H1 (cell line): ENCODE data around the gene FOXF2. TPM values are rescaled to one million over a fixed set of nuclear protein-coding genes. Genes with fewer than 3 reads are reported as not detected.

ENCODE experiments used
- CTCF ChIA-PET: fragments of 300-600 bp; sonication (Branson Sonifier 250); formaldehyde crosslinking; loops from one replicate; lab custom pipeline; 2021; ENCODE audit not compliant: partially characterized antibody; lab: Charles Lee
- POLR2A ChIA-PET: fragments of 300-600 bp; sonication (Branson Sonifier 250); formaldehyde crosslinking; loops from one replicate; lab custom pipeline; 2021; ENCODE audit warnings: inconsistent platforms; ENCODE audit not compliant: partially characterized antibody; lab: Charles Lee
- DNase-seq, 2 experiments: peaks; one replicate each; pipeline versions ENCODE4 v3.0.0 to v3.0.0-alpha.2; 2010 to 2022; ENCODE audit warnings: low spot score in 2 of 2, low read depth in 1 of 2, mixed read lengths in 1 of 2
- FAIRE-seq: peaks from 2 replicates; lab custom pipeline; 2011; peaks lifted over from hg19 to GRCh38; lab: Jason Lieb, UNC
- H2AFZ ChIP-seq: 2 replicates; pipeline ENCODE4 v1.8.1; 2012; ENCODE audit warnings: low read length, inconsistent platforms
- H2AK5ac ChIP-seq: 2 replicates; pipeline ENCODE4 v1.6.1; 2013; ENCODE audit warnings: low read depth, low read length
- H2BK120ac ChIP-seq: replicated peaks from 2 replicates; pipeline ENCODE3; 2013; ENCODE audit warnings: low read depth, low read length, inconsistent platforms
- H2BK12ac ChIP-seq: 2 replicates; pipeline ENCODE4 v1.6.1; 2013; ENCODE audit warnings: low read depth, low read length
- H2BK15ac ChIP-seq: 2 replicates; pipeline ENCODE4 v1.6.1; 2013; ENCODE audit warnings: low read length
- H2BK20ac ChIP-seq: 2 replicates; pipeline ENCODE4 v1.6.1; 2013; ENCODE audit warnings: low read length
- H2BK5ac ChIP-seq: 2 replicates; pipeline ENCODE4 v1.6.1; 2013; ENCODE audit warnings: low read depth, low read length
- H3K14ac ChIP-seq: 2 replicates; pipeline ENCODE4 v1.6.1; 2013; ENCODE audit warnings: inconsistent platforms; ENCODE audit not compliant: insufficient read length
- H3K18ac ChIP-seq: 2 replicates; pipeline ENCODE4 v1.6.1; 2013; ENCODE audit warnings: low read length; ENCODE audit errors: extremely low read depth
- H3K23ac ChIP-seq: 2 replicates; pipeline ENCODE4 v1.6.1; 2013; ENCODE audit warnings: inconsistent platforms; ENCODE audit not compliant: insufficient read length
- H3K23me2 ChIP-seq: 2 replicates; pipeline ENCODE4 v1.6.1; 2013; ENCODE audit warnings: low read depth, low read length
- H3K27ac ChIP-seq: 2 replicates; pipeline ENCODE4 v1.6.1; 2011; ENCODE audit warnings: low read depth, low read length, inconsistent platforms
- H3K27me3 ChIP-seq, 4 experiments: replicated peaks in 1 of 4; 1 replicate in 1 of 4; 2 replicates in 3 of 4; pipeline versions ENCODE4 v1.6.1 to v1.8.1; 2011 to 2013; ENCODE audit warnings: low read length in 3 of 4, mild to moderate bottlenecking in 3 of 4, inconsistent platforms in 2 of 4, mixed read lengths in 2 of 4, moderate library complexity in 1 of 4; ENCODE audit not compliant: control insufficient read depth in 3 of 4, insufficient read depth in 3 of 4; ENCODE audit errors: extremely low read depth in 1 of 4
- H3K36me3 ChIP-seq, 4 experiments: 2 replicates each; pipeline versions ENCODE4 v1.6.1 to v1.8.1; 2011 to 2013; ENCODE audit warnings: mild to moderate bottlenecking in 4 of 4, low read length in 3 of 4, moderate library complexity in 2 of 4, control low read depth in 1 of 4, inconsistent platforms in 1 of 4; ENCODE audit not compliant: insufficient read depth in 4 of 4, control insufficient read depth in 2 of 4
- H3K4ac ChIP-seq: replicated peaks from 2 replicates; pipeline ENCODE3; 2013; ENCODE audit warnings: low read length, low read depth, mixed read lengths, inconsistent platforms; ENCODE audit not compliant: insufficient read length
- H3K4me1 ChIP-seq, 4 experiments: replicated peaks in 1 of 4; 1 replicate in 1 of 4; 2 replicates in 3 of 4; pipeline versions ENCODE4 v1.6.1 to v1.8.1; 2011 to 2013; ENCODE audit warnings: low read length in 3 of 4, inconsistent platforms in 2 of 4, mixed read lengths in 1 of 4; ENCODE audit not compliant: insufficient read depth in 4 of 4, control insufficient read depth in 3 of 4
- H3K4me2 ChIP-seq, 2 experiments: 2 replicates each; pipeline versions ENCODE4 v1.6.1 to v1.8.1; 2011 to 2013; ENCODE audit warnings: low read depth in 2 of 2, low read length in 2 of 2, control low read depth in 1 of 2, inconsistent platforms in 1 of 2, mild to moderate bottlenecking in 1 of 2; ENCODE audit not compliant: insufficient read depth in 1 of 2
- H3K4me3 ChIP-seq, 4 experiments: fragments of 200-600, 300-600 bp in 1 of 4; sonication (generic), shearing (Covaris generic), sonication (Bioruptor Twin) in 1 of 4; 2 replicates each; pipeline versions ENCODE4 v1.5.1 to v1.8.1; 2011 to 2016; ENCODE audit warnings: low read length in 4 of 4, low read depth in 3 of 4, control low read depth in 2 of 4, inconsistent platforms in 2 of 4, mild to moderate bottlenecking in 2 of 4, mixed read lengths in 1 of 4, moderate library complexity in 1 of 4; ENCODE audit not compliant: insufficient read depth in 2 of 4; ENCODE audit errors: extremely low read depth in 1 of 4
- H3K56ac ChIP-seq: replicated peaks from 2 replicates; pipeline ENCODE3; 2013; ENCODE audit warnings: low read depth, mild to moderate bottlenecking, mixed read lengths, low read length, inconsistent platforms; ENCODE audit not compliant: insufficient read length
- H3K79me1 ChIP-seq: 2 replicates; pipeline ENCODE4 v1.6.1; 2013; ENCODE audit warnings: low read depth, low read length, control low read depth
- H3K79me2 ChIP-seq, 2 experiments: 2 replicates each; pipeline versions ENCODE4 v1.6.1 to v1.8.1; 2012 to 2013; ENCODE audit warnings: low read length in 2 of 2, mild to moderate bottlenecking in 2 of 2, inconsistent platforms in 1 of 2; ENCODE audit not compliant: insufficient read depth in 2 of 2, control insufficient read depth in 1 of 2
- H3K9ac ChIP-seq, 4 experiments: replicated peaks in 1 of 4; 1 replicate in 1 of 4; 2 replicates in 3 of 4; pipeline versions ENCODE4 v1.6.1 to v1.8.1; 2011 to 2013; ENCODE audit warnings: low read depth in 3 of 4, low read length in 3 of 4, control low read depth in 2 of 4, mild to moderate bottlenecking in 2 of 4, moderate library complexity in 2 of 4, inconsistent platforms in 1 of 4; ENCODE audit errors: extremely low read depth in 1 of 4
- H3K9me3 ChIP-seq, 2 experiments: 2 replicates each; pipeline versions ENCODE4 v1.6.1 to v1.8.1; 2012 to 2013; ENCODE audit warnings: mild to moderate bottlenecking in 2 of 2, moderate library complexity in 2 of 2, control low read depth in 1 of 2, inconsistent platforms in 1 of 2, low read depth in 1 of 2, low read length in 1 of 2, mixed read lengths in 1 of 2; ENCODE audit not compliant: insufficient read depth in 2 of 2
- H4K20me1 ChIP-seq, 2 experiments: replicated peaks in 1 of 2; 2 replicates each; pipeline versions ENCODE3 to v1.8.1; 2011 to 2013; ENCODE audit warnings: inconsistent platforms in 2 of 2, low read length in 2 of 2, mild to moderate bottlenecking in 1 of 2; ENCODE audit not compliant: insufficient read depth in 2 of 2, control insufficient read depth in 1 of 2
- H4K5ac ChIP-seq: 2 replicates; pipeline ENCODE4 v1.6.1; 2013; ENCODE audit warnings: low read length, low read depth, mixed read lengths, inconsistent platforms; ENCODE audit not compliant: insufficient read length
- H4K8ac ChIP-seq: 2 replicates; pipeline ENCODE4 v1.8.0; 2013; ENCODE audit warnings: mild to moderate bottlenecking, moderate library complexity, low read length, inconsistent platforms; ENCODE audit not compliant: insufficient read depth; ENCODE audit errors: extremely low read depth
- H4K91ac ChIP-seq: replicated peaks from 2 replicates; pipeline ENCODE3; 2013; ENCODE audit warnings: low read length, mixed read lengths, inconsistent platforms; ENCODE audit not compliant: insufficient read length
- ATF2 ChIP-seq: IDR thresholded peaks from 2 replicates; pipeline ENCODE4 v1.6.1; 2012; ENCODE audit warnings: low read length, inconsistent platforms
- CBX8 ChIP-seq: fragments of 300-800, 300-1000 bp; sonication (generic); IDR thresholded peaks from 2 replicates; pipeline ENCODE4 v1.7.1; 2016; ENCODE audit warnings: low read depth, low read length, borderline replicate concordance
- EZH2 ChIP-seq: fragments of 200-600 bp; sonication (generic); IDR thresholded peaks from 2 replicates; pipeline ENCODE4 v1.7.1; 2012; ENCODE audit warnings: low read depth, mild to moderate bottlenecking, moderate library complexity, low read length, inconsistent platforms; ENCODE audit not compliant: severe bottlenecking
- FOSL1 ChIP-seq: IDR thresholded peaks from 2 replicates; pipeline ENCODE4 v1.6.1; 2011; ENCODE audit warnings: mild to moderate bottlenecking, low read depth, low read length, moderate library complexity; ENCODE audit not compliant: insufficient read depth
- KDM1A ChIP-seq: fragments of 200-600, 300-600 bp; sonication (generic); IDR thresholded peaks from 2 replicates; pipeline ENCODE4 v1.7.1; 2016; ENCODE audit warnings: mild to moderate bottlenecking, low read length, borderline replicate concordance
- KDM5A ChIP-seq: fragments of 200-600 bp; IDR thresholded peaks from 2 replicates; pipeline ENCODE4 v1.7.1; 2012; ENCODE audit warnings: mild to moderate bottlenecking, low read length, inconsistent platforms, mixed read lengths
- NANOG ChIP-seq: IDR thresholded peaks from 2 replicates; pipeline ENCODE4 v1.6.1; 2011; ENCODE audit warnings: low read length, low read depth, mild to moderate bottlenecking, inconsistent platforms; ENCODE audit not compliant: insufficient read depth, poor library complexity, severe bottlenecking
- POU5F1 ChIP-seq: IDR thresholded peaks from 2 replicates; pipeline ENCODE4 v1.6.1; 2011; ENCODE audit warnings: low read depth, mild to moderate bottlenecking, low read length, moderate library complexity
- SAP30 ChIP-seq: fragments of 300-600 bp; sonication (generic); IDR thresholded peaks from 2 replicates; pipeline ENCODE4 v1.7.1; 2012; ENCODE audit warnings: low read length, moderate library complexity, mild to moderate bottlenecking, inconsistent platforms; ENCODE audit not compliant: insufficient read depth, insufficient replicate concordance
- SIN3A ChIP-seq, 2 experiments: IDR thresholded peaks in 1 of 2; conservative IDR thresholded peaks in 1 of 2; 2 replicates each; pipeline ENCODE4 v1.6.1; 2011 to 2012; ENCODE audit warnings: low read length in 2 of 2, improper control_type of control experiment in 1 of 2, low read depth in 1 of 2, mild to moderate bottlenecking in 1 of 2
- TAF1 ChIP-seq: IDR thresholded peaks from 2 replicates; pipeline ENCODE4 v1.6.1; 2011; ENCODE audit warnings: mild to moderate bottlenecking, low read depth, low read length
- WGBS, 2 experiments: shearing (Covaris generic) in 1 of 2; methylation state at CpG; one replicate each; pipeline versions ENCODE4 v1.1.6 to v1.1.7; 2013 to 2015; ENCODE audit warnings: low lambda C conversion rate in 2 of 2, mixed read lengths in 2 of 2, inconsistent platforms in 1 of 2, low coverage in 1 of 2, missing lambda C conversion rate in 1 of 2; ENCODE audit not compliant: insufficient replicate concordance in 2 of 2, insufficient coverage in 1 of 2, insufficient read length in 1 of 2; ENCODE audit errors: extremely low coverage in 1 of 2, missing lambda C conversion rate in 1 of 2; 5-methylcytosine and 5-hydroxymethylcytosine counted together
- polyA plus RNA-seq, 7 experiments: library from polyadenylated mRNA; depleted of rRNA in 3 of 7; stranded (reverse) in 5 of 7; unstranded in 2 of 7; fragments of >200 nt in 5 of 7; fragments of 200-250 nt in 2 of 7; gene quantifications; 1 replicate in 5 of 7; 2 replicates in 1 of 7; 4 replicates in 1 of 7; pipeline versions ENCODE4 v1.2.1 to v1.2.3, GENCODE V29; 2011 to 2013; ENCODE audit warnings: missing spikeins in 2 of 7, mixed read lengths in 2 of 7
- total RNA-seq: library from RNA; stranded (reverse); fragmentation: NEBNext Ultra II Directional; extraction: Animal tissue kit (Norgen Biotek cat#: 25700); gene quantifications from 2 replicates; pipeline ENCODE4 v1.2.1, GENCODE V29; 2021

FOXF2 gene
- total and polyA plus RNA-seq, 2 of the 8 experiments (the other 6 are each of a cell fraction or from before 2014, with no cell fraction given): 0.05 TPM; not detected in 1

GRCh38 chr6:1405221-1405620 lies 15.8 kb downstream of the FOXF2 start:
- Histone ChIP-seq H3K79me1 (no peaks in the 10 kb centered on the region), H2BK120ac (no peak overlapping the region), H3K27ac (no peak overlapping the region), H3K18ac (no peak overlapping the region), H2BK5ac (no peak overlapping the region), H2BK20ac (no peak overlapping the region), H2BK12ac (no peak overlapping the region), H4K5ac (no peak overlapping the region), H3K27me3 (peaks cover 0 to 6% (median under 1%) of the 10 kb centered on the region in 4 experiments; a peak in 4 of 7 replicates), H2BK15ac (no peak overlapping the region), H3K56ac (no peak overlapping the region), H3K79me2 (no peaks in the 10 kb centered on the region), H3K9ac (no peak overlapping the region), H4K20me1 (peaks cover 0 to 8% of the 10 kb centered on the region in 2 experiments), H3K4ac (no peak overlapping the region), H3K4me1 (peaks cover 4 to 9% (median 6%) of the 10 kb centered on the region in 4 experiments), H2AFZ (no peak overlapping the region), H4K91ac (no peak overlapping the region), H3K4me3 (no peak overlapping the region), H3K14ac (no peak overlapping the region), H3K9me3 (no peaks in the 10 kb centered on the region), H4K8ac (no peak overlapping the region), H3K36me3 (no peaks in the 10 kb centered on the region), H3K23me2 (peaks cover 13% of the 10 kb centered on the region; the same call in 1 of the 2 replicates), H2AK5ac (no peak overlapping the region), H3K4me2 (no peak overlapping the region), H3K23ac (no peak overlapping the region)
- POLR2A ChIA-PET: no interaction called here
- 73% methylated on average over 6 of the region's 6 CpGs; no CpG with 5 or more reads in 1 of the 2 experiments for WGBS, 2 experiments
- no peak for FAIRE-seq
- CTCF ChIA-PET: interaction anchor here (0.6 to 1.8 kb wide), 7 partner anchors 8 to 392 kb away, joined by 3 to 8 read pairs (median 4); no protein-coding TSS in a partner anchor
- DNase-seq: no peak
- no peak for TF ChIP-seq POU5F1
- no peak for TF ChIP-seq KDM5A
- no peak for TF ChIP-seq EZH2
- no peak for TF ChIP-seq TAF1
- TF ChIP-seq SAP30: no peak
- TF ChIP-seq FOSL1: no peak
- TF ChIP-seq NANOG: no peak
- no peak for TF ChIP-seq KDM1A
- TF ChIP-seq CBX8: no peak
- TF ChIP-seq ATF2: no peak
- TF ChIP-seq SIN3A (conservative IDR thresholded peaks at IDR 0.05 in 1 of 2, IDR thresholded peaks at IDR 0.05 in 1 of 2; ENCODE audit: low read depth in 1 of 2, low read length in 2 of 2): no peak
